ENCODE measurements around the gene LTBP2. TPM values are rescaled to one million over a fixed set of nuclear protein-coding genes. Genes with fewer than 3 reads are reported as not detected.

The LTBP2 gene
- under 1 TPM; 0.24 to 0.42 TPM for total RNA-seq
- 0.83 TPM for polyA plus RNA-seq

DNA sequence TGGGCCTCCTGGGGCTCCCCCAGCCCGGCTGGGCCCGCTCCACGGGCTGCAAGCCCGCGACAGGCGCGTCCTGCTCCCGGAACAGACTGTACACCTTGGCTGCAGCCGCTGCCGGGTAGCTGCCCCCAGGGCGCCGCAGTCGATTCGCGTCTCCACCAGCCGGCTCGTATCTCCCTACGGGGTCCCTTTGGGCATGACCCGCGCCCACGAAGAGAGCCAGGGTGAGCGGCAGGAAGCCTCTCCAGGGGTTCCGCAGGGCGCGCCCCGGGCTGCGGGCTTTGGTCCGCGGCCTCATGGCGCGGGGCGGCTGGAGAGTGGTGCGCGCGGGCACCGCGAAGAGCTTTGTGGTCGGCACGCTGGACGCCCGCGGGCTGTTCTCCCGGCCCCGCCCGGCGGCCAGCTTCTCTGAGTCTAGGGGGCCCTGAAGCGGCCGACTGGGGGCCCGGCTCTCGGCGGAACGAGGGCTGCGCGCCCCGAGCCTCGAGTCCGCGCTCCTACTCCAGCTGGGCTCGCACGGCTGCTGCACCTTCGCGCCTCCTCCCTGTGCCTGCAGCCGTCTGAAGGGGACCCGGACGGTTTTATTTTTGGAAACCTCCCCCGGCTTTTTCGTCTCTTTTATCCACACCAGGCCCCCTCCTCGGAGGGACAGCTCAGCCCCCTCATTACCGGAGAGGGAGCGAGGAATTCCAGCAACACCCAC is at the start of gene LTBP2:
Gene LTBP2 (minus strand): TSS at position 588 of the 700 bp plus-strand sequence. CDS start 293 bp downstream, at position 295.
- peak within 1 kb of the TSS; percentile 21 for H3K27ac ChIP-seq (ENCODE audit: low read depth, low read length)
- peaks cover 6% of the 10 kb centered on the region for H3K4me1 ChIP-seq (ENCODE audit: insufficient read depth, low read length)
- peak within 1 kb of the TSS; percentile 63 for H3K4me3 ChIP-seq (ENCODE audit: low read length)
- ChIA-PET POLR2A (interaction anchor here (1.0 to 1.2 kb wide), 2 partner anchors 121 to 152 kb away, joined by 3 to 5 read pairs; partner anchors contain the start of gene YLPM1), CTCF (interaction anchor here (0.6 to 6.4 kb wide), 33 partner anchors 9 to 296 kb away, joined by 3 to 92 read pairs (median 4); partner anchors contain the start of genes ISCA2, NPC2 and YLPM1)
- peaks cover 44 to 57% (median 46%) of the 10 kb centered on the region in 3 donors for H3K4me1 Mint-ChIP-seq
- no peaks in the 10 kb centered on the region for H3K36me3 ChIP-seq (ENCODE audit: insufficient read depth, low read length)
- no peaks in the 10 kb centered on the region for H3K9me3 Mint-ChIP-seq
- no peaks in the 10 kb centered on the region for H3K9me3 ChIP-seq (ENCODE audit: low read length)
- H3K4me3 Mint-ChIP-seq = peak within 1 kb of the TSS; percentile 40 to 92 (median 77)
- no peaks in the 10 kb centered on the region for H3K27me3 ChIP-seq (ENCODE audit: insufficient read depth, low read length, poor library complexity, severe bottlenecking)
- peaks cover 0 to 8% of the 10 kb centered on the region in 2 donors for H3K27me3 Mint-ChIP-seq
- DNase-seq = peak in 3 of 5 donors; percentile 2 to 25 (median 11)
- H3K36me3 Mint-ChIP-seq = no peaks in the 10 kb centered on the region
- no peak within 1 kb of the TSS for H3K27ac Mint-ChIP-seq

GRCh38 chr14:74660863-74661262 is 48.8 kb upstream of the LTBP2 start:
- DNase-seq = no peak
- ChIA-PET POLR2A (interaction anchor here (0.5 kb wide), 1 partner anchor 464 kb away, joined by 3 read pairs; no protein-coding TSS in a partner anchor), CTCF (interaction anchor here (0.7 kb wide), 1 partner anchor 49 kb away, joined by 3 read pairs; the partner anchor contains the start of gene LTBP2)
- Histone ChIP-seq H3K36me3 (ENCODE audit: insufficient read depth, low read length) (peaks cover 18% of the 10 kb centered on the region), H3K27ac (ENCODE audit: low read depth, low read length) (no peak overlapping the region), H3K9me3 (ENCODE audit: low read length) (no peaks in the 10 kb centered on the region), H3K27me3 (ENCODE audit: insufficient read depth, low read length, poor library complexity, severe bottlenecking) (no peaks in the 10 kb centered on the region), H3K4me3 (ENCODE audit: low read length) (no peak overlapping the region), H3K4me1 (ENCODE audit: insufficient read depth, low read length) (no peaks in the 10 kb centered on the region)
- Mint-ChIP-seq H3K27me3 (no peaks in the 10 kb centered on the region), H3K4me1 (no peaks in the 10 kb centered on the region), H3K27ac (peak overlapping the region in 1 of 8 donors; percentile 42), H3K36me3 (peaks cover 5 to 83% (median 27%) of the 10 kb centered on the region in 3 donors), H3K9me3 (no peaks in the 10 kb centered on the region), H3K4me3 (no peak overlapping the region)

GRCh38 chr14:74660167-74660566 is 48.1 kb upstream of the LTBP2 start:
- H3K36me3 ChIP-seq (ENCODE audit: insufficient read depth, low read length) = peaks cover 18% of the 10 kb centered on the region
- H3K9me3 Mint-ChIP-seq = no peaks in the 10 kb centered on the region
- peak overlapping the region in 1 of 8 donors; percentile 60 for H3K27ac Mint-ChIP-seq
- H3K27ac ChIP-seq (ENCODE audit: low read depth, low read length) = no peak overlapping the region
- no peak overlapping the region for H3K4me3 Mint-ChIP-seq
- H3K27me3 Mint-ChIP-seq = no peaks in the 10 kb centered on the region
- H3K4me3 ChIP-seq (ENCODE audit: low read length) = no peak overlapping the region
- POLR2A ChIA-PET = no interaction called here
- CTCF ChIA-PET = no interaction called here
- H3K4me1 Mint-ChIP-seq = no peaks in the 10 kb centered on the region
- H3K36me3 Mint-ChIP-seq = peaks cover 5 to 80% (median 26%) of the 10 kb centered on the region in 3 donors
- no peaks in the 10 kb centered on the region for H3K9me3 ChIP-seq (ENCODE audit: low read length)
- no peaks in the 10 kb centered on the region for H3K4me1 ChIP-seq (ENCODE audit: insufficient read depth, low read length)
- no peak for DNase-seq
- no peaks in the 10 kb centered on the region for H3K27me3 ChIP-seq (ENCODE audit: insufficient read depth, low read length, poor library complexity, severe bottlenecking)

GRCh38 chr14:74658535-74659131 is 46.6 kb upstream of the LTBP2 start:
- Histone ChIP-seq H3K36me3 (ENCODE audit: insufficient read depth, low read length) (peaks cover 14% of the 10 kb centered on the region), H3K27ac (ENCODE audit: low read depth, low read length) (no peak overlapping the region), H3K9me3 (ENCODE audit: low read length) (no peaks in the 10 kb centered on the region), H3K27me3 (ENCODE audit: insufficient read depth, low read length, poor library complexity, severe bottlenecking) (no peaks in the 10 kb centered on the region), H3K4me1 (ENCODE audit: insufficient read depth, low read length) (no peaks in the 10 kb centered on the region), H3K4me3 (ENCODE audit: low read length) (no peak overlapping the region)
- POLR2A ChIA-PET = no interaction called here
- Mint-ChIP-seq H3K4me3 (no peak overlapping the region), H3K9me3 (no peaks in the 10 kb centered on the region), H3K4me1 (no peaks in the 10 kb centered on the region), H3K27me3 (no peaks in the 10 kb centered on the region), H3K27ac (peak overlapping the region in 1 of 8 donors; percentile 58), H3K36me3 (peaks cover 5 to 67% (median 17%) of the 10 kb centered on the region in 3 donors)
- no peak for DNase-seq
- CTCF ChIA-PET = interaction anchor here (1.0 to 1.2 kb wide), 2 partner anchors 10 to 47 kb away, joined by 3 to 4 read pairs; partner anchors contain the start of gene LTBP2

- no peaks in the 10 kb centered on the region for H3K4me1 ChIP-seq (ENCODE audit: insufficient read depth, low read length)
- no peaks in the 10 kb centered on the region for H3K9me3 ChIP-seq (ENCODE audit: low read length)
- Mint-ChIP-seq H3K27me3 (no peaks in the 10 kb centered on the region), H3K4me1 (peaks cover 0 to 1% (median under 1%) of the 10 kb centered on the region in 3 donors), H3K27ac (peak overlapping the region in 5 of 8 donors; percentile 29 to 88 (median 68)), H3K4me3 (no peak overlapping the region), H3K36me3 (peaks cover 5 to 53% (median 13%) of the 10 kb centered on the region in 3 donors), H3K9me3 (no peaks in the 10 kb centered on the region)
- no peak for DNase-seq
- H3K4me3 ChIP-seq (ENCODE audit: low read length) = no peak overlapping the region
- ChIA-PET POLR2A (no interaction called here), CTCF (interaction anchor here (1.0 kb wide), 1 partner anchor 48 kb away, joined by 6 read pairs; no protein-coding TSS in a partner anchor)
- H3K27ac ChIP-seq (ENCODE audit: low read depth, low read length) = no peak overlapping the region
- no peaks in the 10 kb centered on the region for H3K27me3 ChIP-seq (ENCODE audit: insufficient read depth, low read length, poor library complexity, severe bottlenecking)
- no peaks in the 10 kb centered on the region for H3K36me3 ChIP-seq (ENCODE audit: insufficient read depth, low read length)
Measured at GRCh38 chr14:74656964-74657363, 44.9 kb upstream of the LTBP2 start.

GRCh38 chr14:74655599-74656395 is 43.8 kb upstream of the LTBP2 start:
- H3K27me3 Mint-ChIP-seq = no peaks in the 10 kb centered on the region
- DNase-seq = no peak
- CTCF ChIA-PET = interaction anchor here (0.9 to 1.4 kb wide), 2 partner anchors 17 to 47 kb away, joined by 3 read pairs; no protein-coding TSS in a partner anchor
- H3K4me3 ChIP-seq (ENCODE audit: low read length) = no peak overlapping the region
- H3K36me3 Mint-ChIP-seq = peaks cover 0 to 43% (median 5%) of the 10 kb centered on the region in 3 donors
- POLR2A ChIA-PET = no interaction called here
- no peak overlapping the region for H3K4me3 Mint-ChIP-seq
- H3K9me3 Mint-ChIP-seq = no peaks in the 10 kb centered on the region
- H3K27me3 ChIP-seq (ENCODE audit: insufficient read depth, low read length, poor library complexity, severe bottlenecking) = no peaks in the 10 kb centered on the region
- peaks cover 11 to 13% (median 12%) of the 10 kb centered on the region in 3 donors for H3K4me1 Mint-ChIP-seq
- H3K9me3 ChIP-seq (ENCODE audit: low read length) = no peaks in the 10 kb centered on the region
- H3K36me3 ChIP-seq (ENCODE audit: insufficient read depth, low read length) = no peaks in the 10 kb centered on the region
- H3K27ac ChIP-seq (ENCODE audit: low read depth, low read length) = no peak overlapping the region
- H3K4me1 ChIP-seq (ENCODE audit: insufficient read depth, low read length) = no peaks in the 10 kb centered on the region
- peak overlapping the region in 6 of 8 donors; percentile 3 to 87 (median 74) for H3K27ac Mint-ChIP-seq

DNA sequence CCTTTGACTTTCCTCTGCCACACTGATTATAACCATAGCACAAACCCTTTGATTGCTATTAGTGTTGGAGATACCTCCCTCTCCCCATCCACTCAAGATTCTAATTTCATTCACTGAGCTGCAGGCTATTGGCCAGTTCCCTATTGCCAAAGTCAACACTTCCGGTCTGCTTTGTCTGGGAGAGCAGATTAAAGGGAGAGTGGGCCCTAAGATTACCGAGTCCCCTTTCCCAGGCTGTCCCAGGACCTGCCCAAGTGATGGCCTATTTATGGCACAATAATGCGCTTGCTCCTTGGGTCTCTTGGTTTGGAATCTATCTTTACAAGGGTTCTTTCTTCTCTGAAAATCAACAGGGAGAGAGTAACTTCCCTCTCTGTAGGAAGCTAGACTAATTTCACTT is 42.9 kb upstream of the LTBP2 start:
- no peaks in the 10 kb centered on the region for H3K27me3 ChIP-seq (ENCODE audit: insufficient read depth, low read length, poor library complexity, severe bottlenecking)
- ChIA-PET POLR2A (no interaction called here), CTCF (interaction anchor here (0.7 to 1.4 kb wide), 5 partner anchors 10 to 46 kb away, joined by 3 read pairs; no protein-coding TSS in a partner anchor)
- Mint-ChIP-seq H3K4me1 (peaks cover 14 to 16% (median 15%) of the 10 kb centered on the region in 3 donors), H3K4me3 (no peak overlapping the region), H3K27ac (peak overlapping the region in 4 of 8 donors; percentile 11 to 64 (median 56)), H3K27me3 (no peaks in the 10 kb centered on the region), H3K36me3 (peaks cover 0 to 35% (median 5%) of the 10 kb centered on the region in 3 donors), H3K9me3 (no peaks in the 10 kb centered on the region)
- no peak overlapping the region for H3K4me3 ChIP-seq (ENCODE audit: low read length)
- no peak for DNase-seq
- H3K4me1 ChIP-seq (ENCODE audit: insufficient read depth, low read length) = no peaks in the 10 kb centered on the region
- H3K27ac ChIP-seq (ENCODE audit: low read depth, low read length) = no peak overlapping the region
- no peaks in the 10 kb centered on the region for H3K9me3 ChIP-seq (ENCODE audit: low read length)
- no peaks in the 10 kb centered on the region for H3K36me3 ChIP-seq (ENCODE audit: insufficient read depth, low read length)

Measured in CD8-positive, alpha-beta memory T cell (primary cell).